Endodermal cell (in vitro differentiated cells): ENCODE data around the gene COL27A1. TPM values are rescaled to one million over a fixed set of nuclear protein-coding genes. Genes with fewer than 3 reads are reported as not detected.

ENCODE experiments used
- DNase-seq: peaks from one replicate; pipeline ENCODE4 v3.0.0-alpha.2; 2017
- H3K27ac ChIP-seq: 2 replicates; pipeline ENCODE4 v1.5.1; 2013; ENCODE audit warnings: mild to moderate bottlenecking, low read depth, low read length, moderate library complexity
- H3K27me3 ChIP-seq: 2 replicates; pipeline ENCODE4 v1.6.1; 2013; ENCODE audit warnings: mild to moderate bottlenecking, low read length, moderate library complexity; ENCODE audit not compliant: insufficient read depth, control insufficient read depth, poor library complexity, severe bottlenecking
- H3K36me3 ChIP-seq: 2 replicates; pipeline ENCODE4 v1.7.0; 2013; ENCODE audit warnings: mild to moderate bottlenecking, low read length, moderate library complexity; ENCODE audit not compliant: control insufficient read depth, insufficient read depth
- H3K4me1 ChIP-seq: one replicate; pipeline ENCODE4 v1.7.0; 2013; ENCODE audit warnings: low read length; ENCODE audit not compliant: control insufficient read depth, insufficient read depth
- H3K4me3 ChIP-seq: 2 replicates; pipeline ENCODE4 v1.5.1; 2013; ENCODE audit warnings: mild to moderate bottlenecking, low read length, moderate library complexity
- H3K9ac ChIP-seq: 2 replicates; pipeline ENCODE4 v1.6.1; 2013; ENCODE audit warnings: mild to moderate bottlenecking, low read length, moderate library complexity; ENCODE audit not compliant: poor library complexity, severe bottlenecking; ENCODE audit errors: extremely low read depth
- H3K9me3 ChIP-seq: 2 replicates; pipeline ENCODE4 v1.6.1; 2013; ENCODE audit warnings: mild to moderate bottlenecking, low read length, moderate library complexity; ENCODE audit not compliant: control insufficient read depth
- H3K27ac Mint-ChIP-seq: 2 replicates; pipeline ENCODE4 v1.8.0; 2020; ENCODE audit warnings: mixed read lengths
- H3K27me3 Mint-ChIP-seq: 2 replicates; pipeline ENCODE4 v1.8.0; 2021; ENCODE audit warnings: mild to moderate bottlenecking, mixed read lengths; ENCODE audit not compliant: insufficient read depth
- H3K36me3 Mint-ChIP-seq: 2 replicates; pipeline ENCODE4 v1.8.0; 2020; ENCODE audit warnings: low read depth, mixed read lengths
- H3K4me1 Mint-ChIP-seq: 2 replicates; pipeline ENCODE4 v1.8.0; 2020; ENCODE audit warnings: mixed read lengths
- H3K4me3 Mint-ChIP-seq: 2 replicates; pipeline ENCODE4 v1.8.0; 2020; ENCODE audit warnings: mild to moderate bottlenecking, moderate library complexity, mixed read lengths
- H3K9me3 Mint-ChIP-seq: 2 replicates; pipeline ENCODE4 v1.8.0; 2020; ENCODE audit warnings: mild to moderate bottlenecking, mixed read lengths
- WGBS, 2 experiments: methylation state at CpG; one replicate each; pipeline versions ENCODE4 v1.1.5 to v1.1.7; 2013; ENCODE audit warnings: missing lambda C conversion rate in 2 of 2, mixed read lengths in 1 of 2; ENCODE audit not compliant: insufficient coverage in 1 of 2, insufficient read length in 1 of 2; 5-methylcytosine and 5-hydroxymethylcytosine counted together
- total RNA-seq, 2 donors: library from RNA; stranded (reverse); fragmentation: NEBNext Ultra II Directional in 1 of 2; extraction: Animal tissue kit (Norgen Biotek cat#: 25700) in 1 of 2; gene quantifications; 2 replicates in 1 of 2; 3 replicates in 1 of 2; pipeline ENCODE4 v1.2.1, GENCODE V29; 2021
- TF ChIP-seq, protein P1 (sequence below): fragments of 200-600 bp; sonication (generic); conservative IDR thresholded peaks from 2 replicates; pipeline ENCODE4 v1.5.0; 2021; ENCODE audit warnings: antibody characterized with exemption, mild to moderate bottlenecking

The COL27A1 gene
- total RNA-seq, 2 donors from 2014 or later: 43.8 to 69.5 TPM

GRCh38 chr9:114250648-114251047, 95.3 kb downstream of the COL27A1 start:
- H3K4me3 ChIP-seq: no peak overlapping the region
- no peak for DNase-seq
- H3K36me3 Mint-ChIP-seq: peaks cover 11% of the 10 kb centered on the region
- no peaks in the 10 kb centered on the region for H3K27me3 Mint-ChIP-seq
- no peak overlapping the region for H3K27ac ChIP-seq
- H3K4me1 ChIP-seq: no peaks in the 10 kb centered on the region
- no peak overlapping the region for H3K9ac ChIP-seq
- H3K36me3 ChIP-seq: peaks cover 43% of the 10 kb centered on the region
- H3K9me3 ChIP-seq: no peaks in the 10 kb centered on the region
- TF ChIP-seq, protein P1, sequence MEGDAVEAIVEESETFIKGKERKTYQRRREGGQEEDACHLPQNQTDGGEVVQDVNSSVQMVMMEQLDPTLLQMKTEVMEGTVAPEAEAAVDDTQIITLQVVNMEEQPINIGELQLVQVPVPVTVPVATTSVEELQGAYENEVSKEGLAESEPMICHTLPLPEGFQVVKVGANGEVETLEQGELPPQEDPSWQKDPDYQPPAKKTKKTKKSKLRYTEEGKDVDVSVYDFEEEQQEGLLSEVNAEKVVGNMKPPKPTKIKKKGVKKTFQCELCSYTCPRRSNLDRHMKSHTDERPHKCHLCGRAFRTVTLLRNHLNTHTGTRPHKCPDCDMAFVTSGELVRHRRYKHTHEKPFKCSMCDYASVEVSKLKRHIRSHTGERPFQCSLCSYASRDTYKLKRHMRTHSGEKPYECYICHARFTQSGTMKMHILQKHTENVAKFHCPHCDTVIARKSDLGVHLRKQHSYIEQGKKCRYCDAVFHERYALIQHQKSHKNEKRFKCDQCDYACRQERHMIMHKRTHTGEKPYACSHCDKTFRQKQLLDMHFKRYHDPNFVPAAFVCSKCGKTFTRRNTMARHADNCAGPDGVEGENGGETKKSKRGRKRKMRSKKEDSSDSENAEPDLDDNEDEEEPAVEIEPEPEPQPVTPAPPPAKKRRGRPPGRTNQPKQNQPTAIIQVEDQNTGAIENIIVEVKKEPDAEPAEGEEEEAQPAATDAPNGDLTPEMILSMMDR: no peak
- H3K27ac Mint-ChIP-seq: peak overlapping the region; percentile 58
- H3K27me3 ChIP-seq: no peaks in the 10 kb centered on the region
- no peaks in the 10 kb centered on the region for H3K4me1 Mint-ChIP-seq
- no peak overlapping the region for H3K4me3 Mint-ChIP-seq
- H3K9me3 Mint-ChIP-seq: no peaks in the 10 kb centered on the region
- 90 to 95% methylated on average over 2 to 3 of the region's 3 CpGs for WGBS, 2 experiments

- 94 to 97% methylated on average over 6 of the region's 6 CpGs for WGBS, 2 experiments
- Histone ChIP-seq H3K36me3 (peaks cover 35% of the 10 kb centered on the region), H3K4me3 (no peak overlapping the region), H3K27me3 (no peaks in the 10 kb centered on the region), H3K9me3 (no peaks in the 10 kb centered on the region), H3K4me1 (no peaks in the 10 kb centered on the region), H3K9ac (no peak overlapping the region), H3K27ac (no peak overlapping the region)
- H3K4me3 Mint-ChIP-seq: no peak overlapping the region
- no peaks in the 10 kb centered on the region for H3K27me3 Mint-ChIP-seq
- TF ChIP-seq, protein P1: no peak
- H3K27ac Mint-ChIP-seq: no peak overlapping the region
- H3K9me3 Mint-ChIP-seq: no peaks in the 10 kb centered on the region
- peaks cover 15% of the 10 kb centered on the region for H3K36me3 Mint-ChIP-seq
- no peaks in the 10 kb centered on the region for H3K4me1 Mint-ChIP-seq
- no peak for DNase-seq
These were observed 97.1 kb downstream of the COL27A1 start for GRCh38 chr9:114252394-114252793.

DNA sequence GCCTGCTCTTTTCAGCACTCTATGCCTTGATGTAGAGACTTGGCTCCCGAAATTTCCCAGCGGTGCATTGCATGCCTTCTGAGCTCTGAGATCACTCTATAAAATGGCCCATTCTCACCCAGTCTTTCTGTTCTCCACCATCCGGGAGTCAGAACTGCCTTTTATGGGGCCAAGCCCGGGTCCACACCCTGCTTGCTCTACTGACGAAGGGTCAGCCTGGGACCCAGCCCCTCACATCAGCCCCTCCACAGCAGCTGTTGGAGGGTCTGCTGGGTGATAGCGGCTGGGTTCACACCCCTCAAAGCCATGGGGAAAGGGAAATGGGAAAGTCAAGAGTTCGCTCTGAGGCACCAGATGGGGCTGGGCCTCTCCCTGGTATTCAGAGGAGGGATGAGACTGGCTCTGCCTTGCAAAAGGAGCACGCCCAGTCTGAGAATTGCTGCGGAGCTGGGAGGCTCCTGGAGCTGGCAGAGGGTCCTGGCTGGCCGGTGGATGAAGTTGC, 101.5 kb downstream of the COL27A1 start:
- Mint-ChIP-seq H3K4me1 (peaks cover 3% of the 10 kb centered on the region), H3K9me3 (no peaks in the 10 kb centered on the region), H3K4me3 (no peak overlapping the region), H3K36me3 (peaks cover 19% of the 10 kb centered on the region), H3K27ac (no peak overlapping the region), H3K27me3 (no peaks in the 10 kb centered on the region)
- 94% methylated on average over 3 to 10 of the region's 10 CpGs for WGBS, 2 experiments
- no peak overlapping the region for H3K4me3 ChIP-seq
- H3K9ac ChIP-seq: no peak overlapping the region
- no peak for DNase-seq
- no peak overlapping the region for H3K27ac ChIP-seq
- TF ChIP-seq, protein P1: no peak
- no peaks in the 10 kb centered on the region for H3K27me3 ChIP-seq
- no peaks in the 10 kb centered on the region for H3K4me1 ChIP-seq
- no peaks in the 10 kb centered on the region for H3K9me3 ChIP-seq
- peaks cover 21% of the 10 kb centered on the region for H3K36me3 ChIP-seq
